Activated CD4-positive, CD25-positive, alpha-beta regulatory T cell treated with anti-CD3 and anti-CD28 coated beads, Interleukin-2, amount 50 U/mL, for 24 hours (primary cell): ENCODE data around the gene IFNAR1.
A peak's percentile ranks its signal among the peaks of the same experiment; 100 is the strongest.
"Not testable (repeated sequence)": the region's sequence is repeated elsewhere in the genome, so short reads cannot be mapped to it uniquely, and the experiment has no call there.

Experiments
- ATAC-seq, 2 donors: fragments of 150-1000 bp; cut with Tn5 transposase; one replicate each; pipeline ENCODE4 v1.10.0; 2021; ENCODE audit warnings: mild to moderate bottlenecking in 1 of 2, moderate library complexity in 1 of 2

Gene IFNAR1

GRCh38 chr21:33378081-33378480 lies 53.3 kb downstream of the IFNAR1 start:
- ATAC-seq, result no peak

GRCh38 chr21:33379934-33380333 lies 55.2 kb downstream of the IFNAR1 start:
- not testable (repeated sequence) for ATAC-seq

GRCh38 chr21:33380483-33380998 lies 55.8 kb downstream of the IFNAR1 start:
- ATAC-seq, result peak; percentile 85

GRCh38 chr21:33381381-33381780 lies 56.6 kb downstream of the IFNAR1 start:
- not testable (repeated sequence) for ATAC-seq

- peak; percentile 51 to 56 for ATAC-seq
Observed at GRCh38 chr21:33383056-33383888, 58.5 kb downstream of the IFNAR1 start.

- peak; percentile 50 to 55 for ATAC-seq
Observed at GRCh38 chr21:33384841-33385331, 60.1 kb downstream of the IFNAR1 start.

GRCh38 chr21:33386222-33386784 lies 61.5 kb downstream of the IFNAR1 start:
- ATAC-seq, result no peak

- ATAC-seq, result no peak
Observed at GRCh38 chr21:33387294-33387693, 62.5 kb downstream of the IFNAR1 start.

GRCh38 chr21:33388188-33388587 lies 63.4 kb downstream of the IFNAR1 start:
- ATAC-seq, result no peak

GRCh38 chr21:33390479-33390878 lies 65.7 kb downstream of the IFNAR1 start:
- ATAC-seq, result no peak

GRCh38 chr21:33391656-33392055 lies 66.9 kb downstream of the IFNAR1 start:
- ATAC-seq, result no peak

- no peak for ATAC-seq
Observed at GRCh38 chr21:33392284-33392985, 67.7 kb downstream of the IFNAR1 start.

- ATAC-seq, result no peak
Observed at GRCh38 chr21:33393348-33393747, 68.6 kb downstream of the IFNAR1 start.

- ATAC-seq, result no peak
Observed at GRCh38 chr21:33394260-33394659, 69.5 kb downstream of the IFNAR1 start.

- ATAC-seq, result no peak
Observed at GRCh38 chr21:33395891-33396331, 71.1 kb downstream of the IFNAR1 start.

GRCh38 chr21:33396436-33396835 lies 71.7 kb downstream of the IFNAR1 start:
- no peak for ATAC-seq

GRCh38 chr21:33396951-33397350 lies 72.2 kb downstream of the IFNAR1 start:
- ATAC-seq, result no peak

- no peak for ATAC-seq
Observed at GRCh38 chr21:33397717-33398116, 72.9 kb downstream of the IFNAR1 start.

- no peak for ATAC-seq
Observed at GRCh38 chr21:33398361-33398760, 73.6 kb downstream of the IFNAR1 start.

GRCh38 chr21:33401630-33401992 lies 76.8 kb downstream of the IFNAR1 start:
- ATAC-seq, result no peak

- no peak for ATAC-seq
Observed at GRCh38 chr21:33402001-33402979, 77.5 kb downstream of the IFNAR1 start.
